Measurements from ENCODE around the gene MRPL12. TPM values are rescaled to one million over a fixed set of nuclear protein-coding genes. Genes with fewer than 3 reads are reported as not detected.

The MRPL12 gene
- total and polyA plus RNA-seq, 2 of the 13 experiments (the other 11 are each of a cell fraction or from before 2014, with no cell fraction given) = 39.1 to 94.1 TPM

DNA sequence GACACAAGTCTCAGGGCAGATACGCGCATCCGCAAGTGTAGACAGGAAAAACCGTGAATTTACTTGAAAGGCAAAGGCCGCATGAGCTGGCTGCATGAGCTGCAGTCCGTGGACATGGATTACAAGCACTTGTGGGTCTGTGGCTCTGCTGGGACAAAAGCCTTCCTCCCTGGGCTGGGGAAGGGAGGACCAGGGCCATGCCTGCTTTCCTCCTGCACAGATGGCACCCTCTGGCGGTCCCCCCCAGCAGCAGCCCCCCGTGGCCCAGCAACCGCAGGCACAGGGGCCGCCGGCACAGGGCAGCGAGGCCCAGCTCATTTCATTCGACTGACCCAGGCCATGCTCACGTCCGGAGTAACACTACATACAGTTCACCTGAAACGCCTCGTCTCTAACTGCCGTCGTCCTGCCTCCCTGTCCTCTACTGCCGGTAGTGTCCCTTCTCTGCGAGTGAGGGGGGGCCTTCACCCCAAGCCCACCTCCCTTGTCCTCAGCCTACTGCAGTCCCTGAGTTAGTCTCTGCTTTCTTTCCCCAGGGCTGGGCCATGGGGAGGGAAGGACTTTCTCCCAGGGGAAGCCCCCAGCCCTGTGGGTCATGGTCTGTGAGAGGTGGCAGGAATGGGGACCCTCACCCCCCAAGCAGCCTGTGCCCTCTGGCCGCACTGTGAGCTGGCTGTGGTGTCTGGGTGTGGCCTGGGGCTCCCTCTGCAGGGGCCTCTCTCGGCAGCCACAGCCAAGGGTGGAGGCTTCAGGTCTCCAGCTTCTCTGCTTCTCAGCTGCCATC, 1.7 kb upstream of the MRPL12 start (continued):
- 0 out of 2 replicates have a peak, but pooled peaks have one; percentile 61 for TF ChIP-seq ZBTB3 (CRISPR knock-in tag; IDR thresholded peaks at IDR 0.05; ENCODE audit: borderline replicate concordance, low read depth)

DNA sequence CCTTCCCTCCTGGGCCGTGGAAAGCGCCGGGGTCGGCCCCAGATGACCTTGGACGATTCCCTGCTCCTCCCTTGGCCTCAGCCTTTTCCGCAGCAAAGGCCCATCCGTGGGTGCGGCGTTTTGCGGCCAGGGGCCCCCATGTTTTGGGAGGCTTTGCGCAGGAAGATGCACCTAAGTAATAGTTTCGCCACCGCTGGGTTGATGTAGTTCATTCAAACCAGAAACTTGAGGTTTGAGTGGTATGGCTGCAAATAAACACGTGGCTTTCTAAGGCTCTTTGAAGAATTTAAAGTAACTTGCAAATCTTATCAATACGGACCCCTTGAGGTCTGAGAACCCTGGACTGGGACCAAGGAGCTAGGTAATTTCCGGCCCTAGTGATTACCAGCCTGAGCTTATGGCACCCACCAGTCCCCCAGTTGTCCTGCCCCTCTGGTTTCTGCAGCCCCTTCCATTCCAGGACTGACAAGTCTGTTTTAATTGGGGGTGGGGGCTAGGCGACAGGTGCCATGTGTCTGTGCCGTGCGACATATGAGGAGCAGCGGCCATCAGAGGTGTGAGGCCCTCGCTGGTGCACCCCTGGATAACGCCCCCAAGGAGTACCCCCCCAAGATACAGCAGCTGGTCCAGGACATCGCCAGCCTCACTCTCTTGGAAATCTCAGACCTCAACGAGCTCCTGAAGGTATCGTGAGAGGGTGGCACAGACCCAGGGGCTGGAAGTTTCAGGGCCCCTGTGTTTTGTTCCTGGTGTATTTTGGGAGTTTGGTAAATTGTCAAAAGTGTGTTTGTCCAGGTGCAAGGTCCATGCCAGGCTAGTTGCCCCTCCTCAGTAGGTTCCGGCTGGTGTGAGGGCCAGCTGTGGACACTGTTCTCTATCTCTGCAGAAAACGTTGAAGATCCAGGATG, 834 bp downstream of the MRPL12 start:
- FAIRE-seq = peak; percentile 49
- Histone ChIP-seq H3K9ac (ENCODE audit: insufficient read depth, low read depth, low read length) (peak overlapping the region; percentile 99), H2AFZ (ENCODE audit: low read length) (no peak overlapping the region), H3K79me2 (ENCODE audit: insufficient read depth, low read length) (peaks cover 53% of the 10 kb centered on the region), H3K27ac (ENCODE audit: extremely low read length, insufficient read depth, low read length) (peak overlapping the region; percentile 93), H3K4me2 (ENCODE audit: low read depth, low read length) (peak overlapping the region; percentile 91), H3K36me3 (replicated peaks in 1 of 2; ENCODE audit: control insufficient read depth in 1 of 2, insufficient read depth in 2 of 2, low read length in 2 of 2) (peaks cover 25 to 49% of the 10 kb centered on the region in 2 experiments), H4K20me1 (ENCODE audit: insufficient read depth, low read length) (peaks cover 15% of the 10 kb centered on the region; the same call in 1 of the 2 replicates), H3K27me3 (ENCODE audit: control insufficient read depth in 1 of 2, insufficient read depth in 2 of 2, low read length in 2 of 2) (no peaks in the 10 kb centered on the region; a peak in 1 of 5 replicates), H3K4me3 (replicated peaks in 1 of 3; ENCODE audit: insufficient read depth in 1 of 3, low read depth in 2 of 3, low read length in 3 of 3) (peak overlapping the region; percentile 92 to 93 (median 92)), H3K4me1 (ENCODE audit: insufficient read depth, low read length) (peaks cover 33% of the 10 kb centered on the region), H3K9me3 (ENCODE audit: low read length) (no peaks in the 10 kb centered on the region)
- ChIA-PET POLR2A (interaction anchor here (0.8 to 4.9 kb wide), 22 partner anchors 9 to 398 kb away, joined by 3 to 143 read pairs (median 6); partner anchors contain the start of genes ACTG1, ARL16, CCDC137 and CENPX), CTCF (ENCODE audit: low intra/inter-chr PET ratio, low total read pairs) (no interaction called here)
- WGBS (ENCODE audit: low lambda C conversion rate) = 9% methylated on average over 15 of the region's 27 CpGs
- DNase-seq (ENCODE audit: low spot score) = no peak
- intact Hi-C loops (cut with micrococcal nuclease; ENCODE audit: unreplicated experiment) = loop anchor here (1.0 to 5.0 kb wide), 2 partner anchors 8 to 37 kb away; partner anchors contain the start of genes CCDC137, OXLD1 and SLC25A10
- no peak for ATAC-seq
- in situ Hi-C loops (cut with HindIII; ENCODE audit: extremely low pct_ligation_motif_present, low pct_unique_long_range_greater_than_20kb) = no loop called here
- BruUV-seq (replicated peaks) = TSS peak; percentile 40
- TF ChIP-seq POLR2G (IDR thresholded peaks at IDR 0.05; ENCODE audit: low read depth, low read length) (0 out of 2 replicates have a peak, but pooled peaks have one; percentile 32), HOXA7 (CRISPR knock-in tag; IDR thresholded peaks at IDR 0.05) (0 out of 2 replicates have a peak, but pooled peaks have one; percentile 6), ZNF180 (CRISPR knock-in tag; IDR thresholded peaks at IDR 0.05; ENCODE audit: borderline replicate concordance, low read depth) (0 out of 2 replicates have a peak, but pooled peaks have one; percentile 10), ZC3H13 (CRISPR knock-in tag; IDR thresholded peaks at IDR 0.05) (0 out of 2 replicates have a peak, but pooled peaks have one; percentile 4), HOXA9 (CRISPR knock-in tag; IDR thresholded peaks at IDR 0.05; ENCODE audit: borderline replicate concordance) (0 out of 2 replicates have a peak, but pooled peaks have one; percentile 13), SMAD1 (CRISPR knock-in tag; IDR thresholded peaks at IDR 0.05; ENCODE audit: borderline replicate concordance, low read depth) (0 out of 2 replicates have a peak, but pooled peaks have one; percentile 15), ZNF713 (CRISPR knock-in tag; IDR thresholded peaks at IDR 0.05) (0 out of 2 replicates have a peak, but pooled peaks have one; percentile 5), POLR2AphosphoS2 (IDR thresholded peaks at IDR 0.05; ENCODE audit: low read depth, low read length) (0 out of 2 replicates have a peak, but pooled peaks have one; percentile 44), ZNF605 (CRISPR knock-in tag; IDR thresholded peaks at IDR 0.05) (peak; percentile 82; the same call in 1 of the 2 replicates), ZNF569 (CRISPR knock-in tag; IDR thresholded peaks at IDR 0.05; ENCODE audit: borderline replicate concordance) (no peak), CCDC6 (CRISPR knock-in tag; IDR thresholded peaks at IDR 0.05) (0 out of 2 replicates have a peak, but pooled peaks have one; percentile 7), HNF4A (CRISPR knock-in tag; IDR thresholded peaks at IDR 0.05) (peak; percentile 29; the same call in 1 of the 2 replicates), ZFP82 (CRISPR knock-in tag; IDR thresholded peaks at IDR 0.05; ENCODE audit: borderline replicate concordance) (0 out of 2 replicates have a peak, but pooled peaks have one; percentile 10), ZNF138 (CRISPR knock-in tag; IDR thresholded peaks at IDR 0.05; ENCODE audit: low read depth) (0 out of 2 replicates have a peak, but pooled peaks have one; percentile 37), ZNF232 (CRISPR knock-in tag; IDR thresholded peaks at IDR 0.05; ENCODE audit: borderline replicate concordance) (0 out of 2 replicates have a peak, but pooled peaks have one; percentile 20)
- TF ChIP-seq, protein P1, sequence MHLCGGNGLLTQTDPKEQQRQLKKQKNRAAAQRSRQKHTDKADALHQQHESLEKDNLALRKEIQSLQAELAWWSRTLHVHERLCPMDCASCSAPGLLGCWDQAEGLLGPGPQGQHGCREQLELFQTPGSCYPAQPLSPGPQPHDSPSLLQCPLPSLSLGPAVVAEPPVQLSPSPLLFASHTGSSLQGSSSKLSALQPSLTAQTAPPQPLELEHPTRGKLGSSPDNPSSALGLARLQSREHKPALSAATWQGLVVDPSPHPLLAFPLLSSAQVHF (CRISPR knock-in tag; IDR thresholded peaks at IDR 0.05) = peak; percentile 9; the same call in 1 of the 2 replicates

All from HepG2 (cell line).